ENCODE results near the gene KDM4C.

- TF ChIP-seq POLR2A (IDR thresholded peaks at IDR 0.05) (no peak), CTCF (IDR thresholded peaks at IDR 0.05) (peak in 3 of 12 donors; percentile 15 to 22 (median 18))
Observed at GRCh38 chr9:6944093-6944551, 186.3 kb downstream of the KDM4C start.

Measured in heart left ventricle (tissue), 13 donors.